HepG2 (cell line): ENCODE results near the gene CRIM1. TPM values are rescaled to one million over a fixed set of nuclear protein-coding genes. Genes with fewer than 3 reads are reported as not detected.

Experiments used
- CBFB ChIP-seq: sonication (generic); formaldehyde crosslinking; IDR thresholded peaks from 2 replicates; pipeline ENCODE4 v1.4.0; 2020; ENCODE audit warnings: missing genetic modification reagents
- CBX1 ChIP-seq: IDR thresholded peaks from one replicate; pipeline ENCODE4 v1.6.1; 2016; ENCODE audit warnings: antibody characterized with exemption, low read depth
- FOSL2 ChIP-seq: sonication (generic); formaldehyde crosslinking; IDR thresholded peaks from 2 replicates; pipeline ENCODE4 v1.4.0; 2020; ENCODE audit warnings: missing genetic modification reagents
- GLMP ChIP-seq: sonication (generic); formaldehyde crosslinking; IDR thresholded peaks from 2 replicates; pipeline ENCODE4 v1.9.0; 2021; ENCODE audit warnings: missing genetic modification reagents, mild to moderate bottlenecking, borderline replicate concordance
- HDAC2 ChIP-seq: sonication (generic); formaldehyde crosslinking; IDR thresholded peaks from 2 replicates; pipeline ENCODE4 v1.4.0; 2020; ENCODE audit warnings: missing genetic modification reagents
- HHEX ChIP-seq: IDR thresholded peaks from 2 replicates; pipeline ENCODE4 v1.6.1; 2016; ENCODE audit warnings: control low read depth
- KAT7 ChIP-seq: IDR thresholded peaks from 2 replicates; pipeline ENCODE4 v1.6.1; 2018; ENCODE audit warnings: borderline replicate concordance, missing compliant biosample characterization
- KDM4B ChIP-seq: sonication (generic); formaldehyde crosslinking; IDR thresholded peaks from 2 replicates; pipeline ENCODE4 v1.4.0; 2020; ENCODE audit warnings: missing genetic modification reagents
- KLF16 ChIP-seq, 2 experiments: sonication (generic) in 1 of 2; formaldehyde crosslinking in 1 of 2; IDR thresholded peaks; 2 replicates each; pipeline versions ENCODE4 v1.6.1 to v1.8.0; 2016 to 2023; ENCODE audit warnings: missing genetic modification reagents in 2 of 2, missing compliant biosample characterization in 1 of 2
- MZF1 ChIP-seq: sonication (generic); formaldehyde crosslinking; IDR thresholded peaks from 2 replicates; pipeline ENCODE4 v1.8.1; 2023; ENCODE audit warnings: mild to moderate bottlenecking, missing genetic modification reagents, borderline replicate concordance
- POLR2G ChIP-seq: fragments of 200-400 bp; formaldehyde crosslinking; IDR thresholded peaks from 2 replicates; pipeline ENCODE4 v1.6.1; 2018; ENCODE audit warnings: mild to moderate bottlenecking, low read depth, low read length, moderate library complexity
- SMARCC2 ChIP-seq: fragments of 450-650 bp; IDR thresholded peaks from 2 replicates; pipeline ENCODE4 v1.6.1; 2017; ENCODE audit warnings: antibody characterized with exemption, mild to moderate bottlenecking
- TCF7L2 ChIP-seq: IDR thresholded peaks from 2 replicates; pipeline ENCODE4 v1.6.1; 2011; ENCODE audit warnings: mild to moderate bottlenecking, low read depth, low read length, moderate library complexity
- THAP11 ChIP-seq: IDR thresholded peaks from 2 replicates; pipeline ENCODE4 v1.6.1; 2016; ENCODE audit warnings: missing biosample characterization, missing genetic modification reagents
- ZBTB8A ChIP-seq: sonication (generic); formaldehyde crosslinking; IDR thresholded peaks from 2 replicates; pipeline ENCODE4 v1.4.0; 2020; ENCODE audit warnings: mild to moderate bottlenecking, low read depth, missing genetic modification reagents, borderline replicate concordance
- ZNF350 ChIP-seq: sonication (generic); formaldehyde crosslinking; IDR thresholded peaks from 2 replicates; pipeline ENCODE4 v1.4.0; 2020; ENCODE audit warnings: mild to moderate bottlenecking, low read depth, missing genetic modification reagents, borderline replicate concordance
- ZNF782 ChIP-seq: sonication (generic); formaldehyde crosslinking; IDR thresholded peaks from 2 replicates; pipeline ENCODE4 v1.4.0; 2020; ENCODE audit warnings: missing genetic modification reagents, mild to moderate bottlenecking, borderline replicate concordance
- ZSCAN25 ChIP-seq: sonication (generic); formaldehyde crosslinking; IDR thresholded peaks from 2 replicates; pipeline ENCODE4 v1.8.0; 2022; ENCODE audit warnings: mild to moderate bottlenecking, missing genetic modification reagents
- polyA plus RNA-seq, 8 experiments: library from polyadenylated mRNA; depleted of rRNA in 3 of 8; stranded (reverse) in 7 of 8; unstranded in 1 of 8; fragments of >200 nt; fragmentation: Illumina TruSeq in 4 of 8; extraction: Trizol in 4 of 8; gene quantifications; 2 replicates each; pipeline versions ENCODE4 v1.2.1 to v1.2.3, GENCODE V29; 2011 to 2016; ENCODE audit warnings: low read depth in 4 of 8, missing spikeins in 1 of 8, mixed read lengths in 1 of 8; ENCODE audit not compliant: insufficient read depth in 1 of 8
- total RNA-seq, 5 experiments: library from RNA; depleted of rRNA; stranded (reverse); fragments of >200 nt; fragmentation: Illumina TruSeq; extraction: Trizol; gene quantifications; 2 replicates each; pipeline ENCODE4 v1.2.3, GENCODE V29; 2016; ENCODE audit warnings: low read depth in 1 of 5
- TF ChIP-seq, protein P1 (sequence below): IDR thresholded peaks from 2 replicates; pipeline ENCODE4 v1.6.1; 2016
- TF ChIP-seq, protein P2 (sequence below): IDR thresholded peaks from 2 replicates; pipeline ENCODE4 v1.4.0; 2020; ENCODE audit warnings: mild to moderate bottlenecking, missing genetic modification reagents
- TF ChIP-seq, protein P3 (sequence below): sonication (generic); formaldehyde crosslinking; IDR thresholded peaks from 2 replicates; pipeline ENCODE4 v1.5.1; 2020; ENCODE audit warnings: missing genetic modification reagents, mild to moderate bottlenecking, borderline replicate concordance
- TF ChIP-seq, protein P4 (sequence below): sonication (generic); formaldehyde crosslinking; IDR thresholded peaks from 2 replicates; pipeline ENCODE4 v1.5.0; 2020; ENCODE audit warnings: missing genetic modification reagents

The CRIM1 gene
- total and polyA plus RNA-seq, 2 of the 13 experiments (the other 11 are each of a cell fraction or from before 2014, with no cell fraction given) = 39.1 to 69.9 TPM

DNA sequence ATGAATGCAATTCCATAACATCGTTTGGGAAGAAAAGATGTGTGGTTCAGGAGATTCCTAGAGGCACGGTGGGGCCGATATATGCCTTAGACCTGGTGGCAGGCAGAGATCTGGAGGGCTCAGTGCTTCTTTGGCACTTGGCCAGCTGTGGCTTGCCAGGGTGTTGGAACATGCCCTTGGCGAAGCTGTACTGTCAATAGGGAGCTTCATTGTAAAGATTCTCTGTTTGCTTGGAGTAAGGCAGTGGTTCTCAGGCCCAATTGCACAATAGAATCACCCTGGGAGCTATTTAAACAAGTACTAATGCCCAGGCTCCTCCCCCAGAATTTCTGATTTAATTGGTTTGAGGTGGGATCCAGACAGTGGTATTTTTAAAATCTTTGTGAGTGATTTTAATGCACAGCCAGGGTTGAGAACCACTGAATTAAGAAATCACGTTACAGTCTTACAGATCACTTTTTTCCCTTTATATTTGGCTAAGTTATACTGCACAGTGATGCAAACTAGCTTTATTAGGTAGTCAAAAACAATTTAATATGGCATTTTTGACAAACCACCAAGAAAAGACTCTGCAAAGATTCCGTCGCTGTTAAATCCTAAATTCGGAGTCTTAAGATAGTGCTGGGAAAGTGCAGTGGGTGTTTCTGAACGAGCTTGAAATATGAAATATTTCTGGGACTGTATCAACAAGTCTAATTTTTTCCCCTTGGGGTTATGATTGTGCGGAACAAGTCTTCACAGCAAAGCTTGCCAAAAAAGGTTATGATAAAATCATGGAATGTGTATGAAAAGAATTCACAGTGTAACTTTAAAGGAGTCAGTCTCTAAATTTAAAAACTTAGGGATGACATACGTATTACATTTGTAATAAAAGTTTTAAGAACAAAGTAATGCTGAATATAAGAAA, 78.0 kb downstream of the CRIM1 start (continued):
- TF ChIP-seq, protein P1, sequence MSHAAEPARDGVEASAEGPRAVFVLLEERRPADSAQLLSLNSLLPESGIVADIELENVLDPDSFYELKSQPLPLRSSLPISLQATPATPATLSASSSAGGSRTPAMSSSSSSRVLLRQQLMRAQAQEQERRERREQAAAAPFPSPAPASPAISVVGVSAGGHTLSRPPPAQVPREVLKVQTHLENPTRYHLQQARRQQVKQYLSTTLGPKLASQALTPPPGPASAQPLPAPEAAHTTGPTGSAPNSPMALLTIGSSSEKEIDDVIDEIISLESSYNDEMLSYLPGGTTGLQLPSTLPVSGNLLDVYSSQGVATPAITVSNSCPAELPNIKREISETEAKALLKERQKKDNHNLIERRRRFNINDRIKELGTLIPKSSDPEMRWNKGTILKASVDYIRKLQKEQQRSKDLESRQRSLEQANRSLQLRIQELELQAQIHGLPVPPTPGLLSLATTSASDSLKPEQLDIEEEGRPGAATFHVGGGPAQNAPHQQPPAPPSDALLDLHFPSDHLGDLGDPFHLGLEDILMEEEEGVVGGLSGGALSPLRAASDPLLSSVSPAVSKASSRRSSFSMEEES = peak; percentile 29; the same call in 1 of the 2 replicates
- peak; percentile 85 for TF ChIP-seq HDAC2 (CRISPR knock-in tag)
- TF ChIP-seq MZF1 (CRISPR knock-in tag) = no peak
- TF ChIP-seq CBX1 = no peak
- no peak for TF ChIP-seq ZNF782 (CRISPR knock-in tag)
- no peak for TF ChIP-seq GLMP (CRISPR knock-in tag)
- TF ChIP-seq SMARCC2 = no peak
- peak; percentile 59; the same call in 1 of the 2 replicates for TF ChIP-seq ZNF350
- TF ChIP-seq FOSL2 (CRISPR knock-in tag) = peak; percentile 73
- TF ChIP-seq HHEX = peak; percentile 92
- TF ChIP-seq ZSCAN25 (CRISPR knock-in tag) = peak; percentile 52; the same call in 1 of the 2 replicates
- TF ChIP-seq, protein P2, sequence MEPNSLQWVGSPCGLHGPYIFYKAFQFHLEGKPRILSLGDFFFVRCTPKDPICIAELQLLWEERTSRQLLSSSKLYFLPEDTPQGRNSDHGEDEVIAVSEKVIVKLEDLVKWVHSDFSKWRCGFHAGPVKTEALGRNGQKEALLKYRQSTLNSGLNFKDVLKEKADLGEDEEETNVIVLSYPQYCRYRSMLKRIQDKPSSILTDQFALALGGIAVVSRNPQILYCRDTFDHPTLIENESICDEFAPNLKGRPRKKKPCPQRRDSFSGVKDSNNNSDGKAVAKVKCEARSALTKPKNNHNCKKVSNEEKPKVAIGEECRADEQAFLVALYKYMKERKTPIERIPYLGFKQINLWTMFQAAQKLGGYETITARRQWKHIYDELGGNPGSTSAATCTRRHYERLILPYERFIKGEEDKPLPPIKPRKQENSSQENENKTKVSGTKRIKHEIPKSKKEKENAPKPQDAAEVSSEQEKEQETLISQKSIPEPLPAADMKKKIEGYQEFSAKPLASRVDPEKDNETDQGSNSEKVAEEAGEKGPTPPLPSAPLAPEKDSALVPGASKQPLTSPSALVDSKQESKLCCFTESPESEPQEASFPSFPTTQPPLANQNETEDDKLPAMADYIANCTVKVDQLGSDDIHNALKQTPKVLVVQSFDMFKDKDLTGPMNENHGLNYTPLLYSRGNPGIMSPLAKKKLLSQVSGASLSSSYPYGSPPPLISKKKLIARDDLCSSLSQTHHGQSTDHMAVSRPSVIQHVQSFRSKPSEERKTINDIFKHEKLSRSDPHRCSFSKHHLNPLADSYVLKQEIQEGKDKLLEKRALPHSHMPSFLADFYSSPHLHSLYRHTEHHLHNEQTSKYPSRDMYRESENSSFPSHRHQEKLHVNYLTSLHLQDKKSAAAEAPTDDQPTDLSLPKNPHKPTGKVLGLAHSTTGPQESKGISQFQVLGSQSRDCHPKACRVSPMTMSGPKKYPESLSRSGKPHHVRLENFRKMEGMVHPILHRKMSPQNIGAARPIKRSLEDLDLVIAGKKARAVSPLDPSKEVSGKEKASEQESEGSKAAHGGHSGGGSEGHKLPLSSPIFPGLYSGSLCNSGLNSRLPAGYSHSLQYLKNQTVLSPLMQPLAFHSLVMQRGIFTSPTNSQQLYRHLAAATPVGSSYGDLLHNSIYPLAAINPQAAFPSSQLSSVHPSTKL = peak; percentile 96
- TF ChIP-seq TCF7L2 = no peak
- TF ChIP-seq ZBTB8A (CRISPR knock-in tag) = no peak
- TF ChIP-seq, protein P3, sequence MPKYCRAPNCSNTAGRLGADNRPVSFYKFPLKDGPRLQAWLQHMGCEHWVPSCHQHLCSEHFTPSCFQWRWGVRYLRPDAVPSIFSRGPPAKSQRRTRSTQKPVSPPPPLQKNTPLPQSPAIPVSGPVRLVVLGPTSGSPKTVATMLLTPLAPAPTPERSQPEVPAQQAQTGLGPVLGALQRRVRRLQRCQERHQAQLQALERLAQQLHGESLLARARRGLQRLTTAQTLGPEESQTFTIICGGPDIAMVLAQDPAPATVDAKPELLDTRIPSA = no peak
- TF ChIP-seq CBFB = peak; percentile 81
- no peak for TF ChIP-seq KAT7 (CRISPR knock-in tag)
- TF ChIP-seq, protein P4, sequence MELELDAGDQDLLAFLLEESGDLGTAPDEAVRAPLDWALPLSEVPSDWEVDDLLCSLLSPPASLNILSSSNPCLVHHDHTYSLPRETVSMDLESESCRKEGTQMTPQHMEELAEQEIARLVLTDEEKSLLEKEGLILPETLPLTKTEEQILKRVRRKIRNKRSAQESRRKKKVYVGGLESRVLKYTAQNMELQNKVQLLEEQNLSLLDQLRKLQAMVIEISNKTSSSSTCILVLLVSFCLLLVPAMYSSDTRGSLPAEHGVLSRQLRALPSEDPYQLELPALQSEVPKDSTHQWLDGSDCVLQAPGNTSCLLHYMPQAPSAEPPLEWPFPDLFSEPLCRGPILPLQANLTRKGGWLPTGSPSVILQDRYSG (CRISPR knock-in tag) = no peak
- no peak for TF ChIP-seq POLR2G
- TF ChIP-seq KLF16 (CRISPR knock-in tag; IDR thresholded peaks at IDR 0.05) = peak in 1 of 2 experiments; percentile 59; a peak in 1 of 4 replicates
- 0 out of 2 replicates have a peak, but pooled peaks have one; percentile 27 for TF ChIP-seq KDM4B
- peak; percentile 44; the same call in 1 of the 2 replicates for TF ChIP-seq THAP11 (CRISPR knock-in tag)
